HG03159 (cell line): ENCODE measurements around the gene FAM168B.

ENCODE experiments used
- ATAC-seq: cut with Tn5 transposase; IDR thresholded peaks from one replicate; pipeline ENCODE4 v1.9.1; 2021; ENCODE audit warnings: mild to moderate bottlenecking, moderate library complexity; ENCODE audit not compliant: unreplicated experiment

Gene FAM168B

DNA sequence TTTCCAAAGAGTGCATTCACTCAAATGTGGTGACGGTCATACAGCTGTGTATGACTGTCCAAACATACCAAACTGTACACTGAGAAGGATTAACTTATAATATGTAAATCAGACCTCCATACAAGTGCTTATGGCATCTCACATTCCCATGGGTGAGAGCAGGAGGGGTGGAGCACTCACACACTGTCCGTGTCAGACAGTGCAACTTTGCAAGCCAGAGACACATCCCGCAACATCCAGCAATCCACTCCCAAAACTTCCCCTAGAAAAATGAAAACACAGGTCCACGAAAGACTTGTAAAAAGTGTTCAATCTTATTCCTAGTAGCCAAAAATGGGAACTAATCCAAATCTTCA lies 36.4 kb downstream of the FAM168B start:
- ATAC-seq, result no peak

DNA sequence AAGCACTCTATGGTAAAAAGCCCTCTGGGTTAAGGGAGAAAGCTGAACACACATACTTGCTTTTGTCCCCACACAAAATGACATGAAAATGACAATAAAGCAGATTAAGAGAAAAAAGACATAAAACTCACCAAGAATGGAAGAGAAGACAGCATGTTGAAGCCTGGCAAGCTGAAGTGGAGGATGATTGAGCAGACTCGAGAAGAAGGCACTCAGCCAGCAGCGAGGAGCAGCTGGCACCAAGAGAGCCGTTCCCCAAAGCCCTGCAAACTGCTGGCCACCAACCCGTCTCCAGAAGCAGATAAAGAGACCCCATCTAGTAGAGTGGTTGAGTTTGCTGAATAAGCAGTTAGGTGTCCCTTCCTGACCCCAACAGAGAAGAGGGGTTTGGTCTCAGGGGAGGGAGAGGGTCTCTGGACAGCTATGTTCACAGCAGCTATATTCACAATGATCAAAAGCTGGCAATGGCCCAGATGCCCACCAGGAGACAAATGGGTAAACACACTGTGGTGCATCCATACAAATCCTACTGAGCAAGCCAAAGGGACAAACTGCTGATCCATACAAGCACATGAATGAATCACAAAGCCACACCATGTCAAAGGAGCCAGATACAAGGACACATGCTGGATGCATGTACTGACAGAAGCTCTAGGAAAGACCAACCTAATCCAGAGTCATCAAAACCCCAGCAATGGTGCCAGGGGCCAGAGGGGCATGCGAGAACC lies 36.9 kb downstream of the FAM168B start:
- no peak for ATAC-seq

DNA sequence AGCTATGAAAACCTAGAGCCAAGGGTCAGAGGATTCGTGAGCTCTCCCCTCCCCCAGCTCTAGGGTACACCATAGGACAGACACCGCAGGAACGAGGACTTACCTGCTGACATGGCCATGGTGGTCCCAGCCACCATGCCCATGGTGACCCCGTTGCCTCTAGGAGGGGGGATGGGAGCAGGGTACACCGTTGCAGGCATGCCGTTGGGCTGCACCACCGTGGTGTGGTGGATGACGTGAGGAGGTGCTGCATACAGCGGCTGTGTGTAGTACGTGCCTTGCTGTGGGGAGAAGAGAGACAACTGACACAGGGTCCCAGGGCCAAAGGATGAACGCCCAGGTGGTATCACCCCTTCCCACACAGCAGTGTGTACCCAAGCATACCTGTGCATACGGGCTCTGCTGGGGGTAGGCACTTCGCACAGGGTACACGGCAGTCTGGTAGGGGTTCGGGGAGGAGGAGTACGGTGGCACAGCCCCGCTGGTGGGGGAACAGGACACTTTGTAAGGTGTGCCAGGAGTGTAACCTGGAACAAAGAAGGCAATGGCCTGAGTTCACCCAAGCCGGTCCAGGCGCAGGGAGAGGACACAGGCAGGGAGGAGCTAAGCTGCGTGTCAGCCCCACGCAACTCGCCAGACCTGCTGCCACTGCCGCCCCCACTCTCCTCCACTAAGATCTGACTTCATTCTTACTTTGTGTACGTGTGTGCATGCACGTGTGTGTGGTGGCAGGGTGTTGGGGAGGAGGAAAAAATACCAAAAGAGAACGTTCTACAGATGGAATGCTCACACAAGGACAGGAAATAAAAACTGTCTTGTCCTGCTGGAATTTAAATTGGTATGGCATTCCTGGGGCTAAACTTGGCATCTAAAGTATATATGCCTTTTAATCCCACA lies 37.8 kb downstream of the FAM168B start:
- ATAC-seq, result no peak

DNA sequence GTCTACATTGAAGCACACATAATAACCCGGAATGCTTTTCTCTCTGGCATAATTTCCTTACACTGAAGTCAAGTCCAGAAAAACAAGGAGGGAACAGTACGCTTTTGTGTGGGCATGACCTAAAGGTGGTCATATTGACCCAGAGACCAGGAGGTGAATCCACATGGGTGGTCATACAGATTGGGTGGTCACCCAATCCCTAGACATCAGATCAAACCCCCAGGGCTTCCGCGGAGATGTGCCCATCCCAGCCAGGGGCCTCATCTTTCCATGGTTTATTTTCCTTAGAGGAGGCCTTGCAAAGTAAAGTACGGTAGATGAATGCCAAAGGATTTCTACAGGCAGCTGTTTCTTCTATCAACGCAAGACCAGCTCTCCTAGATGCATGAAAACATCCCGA lies 38.8 kb downstream of the FAM168B start:
- ATAC-seq, result no peak

DNA sequence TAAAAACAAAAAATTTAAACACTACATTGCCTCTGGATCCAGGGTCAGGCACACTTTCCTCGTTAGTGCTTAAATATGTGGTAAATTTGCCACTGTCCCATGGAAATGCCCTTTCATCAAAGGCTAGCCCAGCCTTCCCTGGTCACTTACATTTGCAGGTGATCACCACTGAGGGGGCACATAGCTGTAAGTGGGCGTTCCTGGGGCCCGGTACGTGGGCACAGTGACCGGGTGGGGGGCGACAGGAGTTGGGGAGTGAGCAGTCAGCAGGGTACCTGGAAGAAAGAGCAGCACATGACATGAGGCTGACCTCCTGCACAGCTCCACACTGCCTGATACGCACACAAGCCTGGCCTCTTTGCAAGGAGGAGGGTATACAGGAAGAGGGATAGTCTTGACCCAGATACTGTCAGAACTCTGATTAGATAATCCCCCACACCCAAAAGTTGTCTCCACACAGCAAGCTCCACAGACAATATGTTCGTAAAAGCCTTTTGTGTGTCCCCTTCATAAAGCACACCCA lies 40.5 kb downstream of the FAM168B start:
- ATAC-seq, result no peak

DNA sequence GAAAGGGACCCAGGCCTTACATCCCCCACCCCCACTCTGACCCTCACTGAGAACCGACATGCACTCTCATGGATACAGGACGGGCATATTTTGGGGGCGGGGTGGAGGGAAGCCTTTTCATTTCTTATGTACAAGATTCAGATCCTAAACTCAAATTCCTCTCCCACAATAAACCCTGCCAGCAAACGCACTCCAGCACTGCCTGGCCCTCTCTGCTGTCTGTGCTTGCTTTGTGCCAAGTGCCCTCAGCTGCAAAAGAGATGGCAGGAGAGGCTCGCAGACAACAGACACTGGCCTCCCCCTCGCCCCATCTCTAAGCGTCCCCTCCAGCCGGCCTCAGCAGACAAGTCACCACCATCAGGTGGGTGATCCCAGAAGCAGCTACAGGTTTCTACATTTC lies 42.4 kb downstream of the FAM168B start:
- no peak for ATAC-seq

DNA sequence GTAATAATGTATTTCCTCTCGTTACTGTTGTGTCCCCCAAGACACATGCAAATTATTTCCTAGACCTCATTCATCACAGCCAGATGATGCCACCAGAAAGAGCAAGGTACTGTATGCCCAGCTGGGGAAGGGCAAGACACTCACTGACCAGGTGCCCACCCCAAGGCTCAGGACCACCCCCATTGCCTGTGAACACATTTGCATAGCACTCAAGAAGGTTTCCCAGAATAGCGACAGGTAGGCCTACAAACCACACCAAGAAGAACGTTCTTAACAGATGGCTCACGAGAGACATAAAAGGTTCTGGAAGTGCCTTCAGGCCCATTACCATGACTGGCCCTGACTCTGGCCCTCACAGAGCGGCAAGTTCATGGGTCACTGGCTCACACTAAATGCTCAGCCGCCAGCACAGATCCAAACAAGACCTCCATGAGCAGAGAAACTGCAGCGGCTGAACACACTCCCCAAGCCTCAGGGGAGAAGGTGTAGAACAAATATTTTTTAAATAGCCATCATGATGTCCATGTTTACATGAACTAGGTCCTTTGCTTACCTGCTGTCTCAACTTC lies 44.0 kb downstream of the FAM168B start:
- no peak for ATAC-seq

DNA sequence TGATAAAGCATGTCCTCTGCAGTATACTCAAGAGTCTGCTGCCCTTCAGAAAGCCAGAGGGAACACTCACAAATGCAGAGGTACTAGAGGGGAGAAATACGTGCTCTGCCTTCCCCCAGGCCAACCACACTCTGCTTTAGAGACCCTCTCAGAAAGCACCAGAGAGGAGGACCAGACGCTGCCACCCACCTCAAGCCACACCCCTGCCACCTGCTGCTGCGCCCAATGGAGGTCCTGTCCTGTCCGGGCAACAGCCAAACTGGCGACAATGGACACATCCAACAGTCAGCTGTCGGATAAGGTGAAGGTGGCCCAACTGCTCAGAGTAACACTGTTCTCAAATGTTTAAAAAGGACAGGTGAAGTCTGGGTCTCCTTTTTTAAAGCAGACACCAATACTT lies 44.6 kb downstream of the FAM168B start:
- no peak for ATAC-seq

DNA sequence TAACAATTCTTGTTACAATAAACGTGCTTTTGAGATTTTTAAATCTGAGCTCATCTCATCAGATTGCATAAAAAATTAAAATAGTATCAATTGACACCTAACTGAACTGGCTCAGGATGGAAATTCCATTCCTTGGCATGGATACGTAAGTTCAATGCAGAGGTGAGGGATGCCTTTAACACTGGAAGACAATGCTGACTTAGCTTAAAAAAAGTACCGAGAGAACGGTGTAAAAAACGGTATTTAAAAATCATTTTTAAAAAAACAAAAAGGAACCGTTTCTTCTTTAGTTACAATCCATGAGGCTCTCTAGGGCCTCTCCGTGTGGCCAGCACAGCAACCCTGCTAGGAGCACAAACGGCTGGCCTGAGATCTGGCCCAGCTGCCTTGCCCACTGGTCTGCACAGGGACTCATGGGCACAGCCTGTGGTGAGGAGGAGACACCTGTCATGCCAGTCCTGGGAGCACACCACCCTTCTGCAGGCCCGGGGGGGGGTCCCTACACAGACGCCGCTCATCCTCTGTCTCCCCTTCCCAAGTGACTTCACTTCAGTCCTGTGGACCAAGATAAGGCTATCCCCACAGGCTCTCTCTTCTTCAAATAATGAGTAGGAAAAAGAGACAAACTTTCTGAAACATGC lies 45.2 kb downstream of the FAM168B start:
- ATAC-seq, result no peak

DNA sequence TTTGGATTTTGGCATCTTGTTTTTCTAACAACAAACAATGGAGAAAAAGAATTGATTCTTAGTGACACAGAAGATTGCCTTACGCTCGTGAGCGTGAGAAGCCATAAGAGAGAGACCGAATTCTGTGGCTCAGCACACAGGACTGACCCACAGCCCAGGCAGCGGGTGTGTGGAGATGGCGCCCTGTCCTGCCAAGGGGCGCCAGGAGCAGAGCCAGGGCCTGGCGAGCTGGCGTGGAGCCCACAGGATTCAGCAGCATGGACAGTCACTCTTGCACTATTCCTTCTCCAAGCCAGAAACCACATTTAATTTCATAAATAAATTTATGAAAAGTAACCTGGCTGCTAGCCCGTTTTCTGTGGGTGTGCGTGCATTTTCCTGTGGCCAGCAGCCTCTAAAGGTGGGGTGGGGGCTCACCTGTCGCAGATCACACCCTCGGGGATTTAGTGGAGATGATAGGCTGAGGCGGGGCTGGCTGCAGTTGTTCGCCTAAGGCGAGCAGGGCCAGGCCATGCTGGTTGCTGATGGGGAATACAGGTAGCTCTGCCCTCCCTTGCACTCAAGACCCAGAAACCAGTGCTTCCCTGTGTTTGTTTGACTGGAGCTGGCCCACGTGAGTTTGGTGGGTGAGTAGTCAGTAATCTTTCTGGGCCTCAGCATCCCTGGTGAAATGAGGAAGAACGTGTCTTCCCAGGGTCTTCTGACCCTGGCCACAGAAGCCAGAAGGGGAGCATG lies 46.2 kb downstream of the FAM168B start:
- ATAC-seq, result no peak

DNA sequence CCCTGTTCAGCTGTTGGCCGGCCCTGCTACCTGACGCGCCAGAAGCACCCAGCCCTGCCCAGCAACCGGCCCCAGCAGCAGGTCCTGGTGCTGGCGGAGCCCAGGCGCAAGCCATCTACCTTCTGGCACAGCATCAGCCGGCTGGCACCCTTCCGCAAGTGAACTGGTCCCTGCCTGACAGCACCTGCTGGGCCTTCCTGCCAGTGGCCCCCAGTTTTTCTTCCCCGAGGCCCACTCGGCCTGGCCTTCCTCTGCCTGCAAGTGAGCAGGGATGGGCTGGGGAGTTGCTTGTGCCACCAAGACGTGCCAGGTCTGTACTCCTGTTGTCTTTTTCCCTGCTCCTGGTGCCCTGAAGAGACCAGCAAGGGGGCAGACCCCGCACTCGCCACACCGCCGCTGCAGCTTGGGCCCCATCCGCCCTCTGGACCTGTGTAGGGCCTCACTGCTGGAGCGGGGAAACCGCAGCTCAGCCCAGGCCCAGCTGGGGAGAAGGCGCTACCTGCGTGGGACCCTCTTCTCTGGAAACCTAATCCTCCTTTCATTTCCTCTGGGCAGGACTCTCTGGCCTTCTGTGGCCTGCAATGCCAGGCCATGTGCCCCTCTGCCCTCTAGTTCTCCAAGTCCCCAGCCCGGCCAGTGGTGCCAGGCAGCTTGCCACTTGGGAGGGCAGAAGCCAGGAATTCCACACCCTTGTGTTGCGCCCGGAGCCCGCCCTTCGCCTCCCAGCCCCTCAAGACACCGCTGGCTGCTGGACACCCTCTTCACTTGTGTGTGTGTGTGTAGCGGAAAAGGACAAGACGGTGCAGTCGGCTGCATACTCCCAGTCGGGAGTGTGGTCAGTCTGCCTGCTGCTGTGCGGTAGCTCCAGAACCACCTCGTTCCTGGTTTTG lies 47.0 kb downstream of the FAM168B start:
- no peak for ATAC-seq

DNA sequence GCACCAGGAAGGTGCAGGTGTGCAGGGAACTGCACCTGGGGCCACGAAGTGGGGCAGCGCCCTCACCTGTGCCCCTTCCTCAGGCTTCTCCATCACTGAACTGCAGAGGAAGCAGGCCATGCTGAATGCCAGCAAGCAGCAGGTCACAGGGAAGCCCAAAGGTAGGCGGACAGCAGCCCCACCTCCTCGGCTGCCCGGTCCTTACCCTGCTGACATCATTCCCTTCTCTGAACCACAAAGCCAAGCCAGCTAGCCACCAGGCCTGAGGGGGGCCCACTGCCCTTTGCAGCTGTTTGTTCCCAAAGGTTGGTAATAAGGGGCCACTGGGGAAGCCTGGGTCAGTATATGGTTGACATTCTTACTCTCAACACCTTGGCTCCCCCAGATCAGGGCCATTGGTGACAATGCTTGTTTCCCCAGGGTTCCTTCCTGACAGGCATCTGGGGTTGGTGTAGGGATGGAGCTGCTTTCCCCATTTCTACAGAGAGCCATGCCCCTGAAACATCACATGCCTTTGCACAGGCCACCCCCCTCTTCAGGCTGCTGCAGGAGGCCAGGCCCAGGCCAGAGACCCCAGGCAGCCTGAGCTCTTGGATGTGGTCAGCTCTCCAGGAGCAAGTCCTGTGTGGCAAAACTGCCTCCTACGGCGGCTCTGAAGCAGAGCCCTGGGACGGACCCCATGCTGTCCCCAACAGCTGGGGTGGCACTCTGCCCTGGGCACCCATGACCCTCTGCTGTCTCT lies 47.8 kb downstream of the FAM168B start:
- ATAC-seq, result no peak

DNA sequence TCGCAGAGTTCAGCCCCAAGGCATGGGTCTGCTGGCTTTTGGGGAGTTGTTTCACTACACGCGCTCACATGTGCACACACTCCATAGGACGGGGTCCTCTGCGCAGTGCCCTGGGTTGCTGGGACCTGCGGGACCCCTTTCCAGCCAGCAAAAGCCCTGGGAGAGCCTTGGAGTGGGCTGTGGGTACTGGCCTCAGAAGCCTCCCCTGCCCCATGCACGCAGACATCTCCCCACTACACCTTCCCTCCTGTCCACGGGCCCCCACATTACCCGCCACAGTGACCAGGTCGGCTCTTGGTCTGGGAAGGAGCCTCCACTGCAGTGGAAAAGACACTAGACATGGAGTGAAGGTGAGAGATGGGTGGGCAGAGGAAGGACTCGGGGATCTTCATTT lies 48.5 kb downstream of the FAM168B start:
- ATAC-seq, result no peak

DNA sequence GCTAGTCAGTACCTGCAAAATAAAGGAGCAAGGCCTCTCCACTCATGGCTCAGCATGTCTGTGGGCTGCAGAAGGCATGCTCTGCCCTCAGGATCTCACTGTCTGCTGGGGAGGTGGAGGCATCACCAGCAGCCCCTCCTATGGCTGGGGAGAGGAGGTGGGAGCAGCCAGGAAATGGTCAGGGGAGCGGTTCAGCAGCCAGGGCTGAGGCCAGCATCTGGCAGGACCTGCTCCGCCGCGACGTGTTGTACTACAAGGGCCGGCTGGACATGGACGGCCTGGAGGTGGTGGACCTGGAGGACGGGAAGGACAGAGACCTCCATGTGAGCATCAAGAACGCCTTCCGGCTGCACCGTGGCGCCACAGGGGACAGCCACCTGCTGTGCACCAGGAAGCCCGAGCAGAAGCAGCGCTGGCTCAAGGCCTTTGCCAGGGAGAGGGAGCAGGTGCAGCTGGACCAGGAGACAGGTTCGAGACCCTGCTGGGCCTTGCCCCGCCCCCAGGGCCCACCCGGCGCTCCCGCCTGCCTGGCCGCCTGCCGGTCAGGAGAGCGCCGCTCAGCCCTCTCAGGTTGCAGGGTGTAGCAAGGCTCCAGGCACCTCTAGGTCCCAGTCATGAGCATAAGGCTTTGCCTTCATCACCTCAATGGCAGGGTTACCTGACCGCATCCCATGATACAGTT lies 49.0 kb downstream of the FAM168B start:
- ATAC-seq, result no peak

DNA sequence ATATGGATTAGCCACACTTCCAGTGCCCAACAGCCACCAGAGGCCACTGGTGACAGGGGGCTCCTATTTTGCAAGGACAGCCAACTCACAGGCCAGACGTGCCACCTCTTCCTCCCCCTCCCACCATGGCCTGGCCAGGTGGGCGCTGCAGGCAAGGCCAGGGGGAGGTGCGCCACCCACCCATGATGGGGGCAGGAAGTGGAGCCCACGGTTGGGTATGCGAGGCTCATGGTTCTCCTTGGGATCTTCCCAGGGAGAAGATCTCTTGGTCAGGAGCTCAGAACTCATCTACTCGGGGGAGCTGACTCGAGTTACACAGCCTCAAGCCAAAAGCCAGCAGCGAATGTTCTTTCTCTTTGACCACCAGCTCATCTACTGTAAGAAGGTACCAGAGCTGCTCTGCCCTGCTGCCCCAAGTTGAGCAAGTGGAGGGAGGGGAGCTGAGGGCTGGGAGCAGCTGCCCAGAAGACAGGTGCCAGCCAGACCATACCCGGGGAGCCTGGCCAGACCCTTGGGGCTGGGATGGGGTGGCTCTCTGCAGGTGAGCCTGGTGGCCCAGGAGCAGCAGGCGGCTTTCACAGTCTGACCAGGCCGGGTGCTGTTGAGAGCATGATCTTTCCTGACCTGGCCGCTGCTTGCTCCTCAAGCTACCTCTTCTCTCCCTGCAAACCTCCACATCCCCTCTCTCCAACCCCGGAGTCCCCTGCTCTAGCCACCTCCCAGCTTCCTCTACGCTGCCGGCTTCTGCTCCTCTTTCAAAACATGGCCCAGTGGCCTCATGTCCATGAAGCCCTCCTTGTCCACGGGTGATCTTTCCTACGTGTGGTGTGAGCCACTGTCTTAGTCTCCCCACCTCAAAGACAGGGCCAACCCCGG lies 49.8 kb downstream of the FAM168B start:
- no peak for ATAC-seq

DNA sequence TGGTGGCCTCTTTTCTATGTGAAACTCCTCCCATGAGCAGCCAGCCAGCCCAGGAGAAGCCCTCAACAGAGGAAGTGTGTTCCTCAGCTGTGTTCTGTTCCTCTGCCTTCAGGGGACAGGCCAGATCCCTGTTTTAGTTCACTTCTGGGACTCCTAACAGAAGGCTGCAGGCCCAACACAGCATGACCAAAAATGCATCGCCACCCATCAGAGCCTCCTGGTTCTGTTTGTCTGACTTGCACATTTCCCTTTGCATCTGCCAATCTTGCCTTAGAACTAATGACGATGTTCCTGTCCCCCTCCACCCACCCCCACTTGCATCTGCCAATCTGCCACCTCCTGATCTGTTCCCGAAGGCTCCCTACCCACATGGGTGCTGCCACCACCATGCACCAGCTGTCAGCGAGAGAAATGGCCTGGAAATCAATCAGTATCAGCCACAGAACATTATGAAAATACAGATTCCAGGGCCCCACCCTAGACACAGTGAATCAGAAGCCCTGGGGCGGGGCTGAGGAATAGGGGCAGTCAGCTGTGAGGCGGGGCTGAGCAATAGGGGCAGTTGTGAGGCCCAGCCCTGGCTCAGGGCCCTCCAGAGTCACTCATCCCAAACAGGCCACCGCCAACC lies 51.0 kb downstream of the FAM168B start:
- ATAC-seq, result no peak
